GM10266 (cell line): ENCODE results near the gene FPR1.

Experiments
- DNase-seq: peaks from one replicate; pipeline ENCODE4 v3.0.0; 2012; ENCODE audit errors: extremely low spot score
- CTCF ChIP-seq: IDR thresholded peaks from 2 replicates; pipeline ENCODE4 v1.5.1; 2012; ENCODE audit warnings: mild to moderate bottlenecking, low read depth; ENCODE audit not compliant: control insufficient read depth, insufficient read depth; ENCODE audit errors: missing control alignments

The FPR1 gene

GRCh38 chr19:51786646-51787494 lies 35.2 kb upstream of the FPR1 start:
- no peak for DNase-seq
- no peak for TF ChIP-seq CTCF

GRCh38 chr19:51784922-51785690 lies 33.4 kb upstream of the FPR1 start:
- no peak for TF ChIP-seq CTCF
- no peak for DNase-seq

- DNase-seq, result no peak
- TF ChIP-seq CTCF, result no peak
Measured at GRCh38 chr19:51784109-51784785, 32.6 kb upstream of the FPR1 start.

GRCh38 chr19:51783372-51783771 lies 31.7 kb upstream of the FPR1 start:
- TF ChIP-seq CTCF, result no peak
- DNase-seq, result no peak

GRCh38 chr19:51781999-51782398 lies 30.3 kb upstream of the FPR1 start:
- TF ChIP-seq CTCF, result no peak
- DNase-seq, result no peak

GRCh38 chr19:51780270-51780669 lies 28.6 kb upstream of the FPR1 start:
- no peak for TF ChIP-seq CTCF

More at GRCh38 chr19:51780270-51780669, 28.6 kb upstream of the FPR1 start:
- DNase-seq, result no peak
